NCI-H2029 (cell line): Measurements from ENCODE around the gene STAMBPL1.
"Not testable (repeated sequence)": the region's sequence is repeated elsewhere in the genome, so short reads cannot be mapped to it uniquely, and the experiment has no call there.

Source experiments
- DNase-seq: peaks from one replicate; lab custom pipeline; 2025; lab: John Stamatoyannopoulos, UW

Gene STAMBPL1

DNA sequence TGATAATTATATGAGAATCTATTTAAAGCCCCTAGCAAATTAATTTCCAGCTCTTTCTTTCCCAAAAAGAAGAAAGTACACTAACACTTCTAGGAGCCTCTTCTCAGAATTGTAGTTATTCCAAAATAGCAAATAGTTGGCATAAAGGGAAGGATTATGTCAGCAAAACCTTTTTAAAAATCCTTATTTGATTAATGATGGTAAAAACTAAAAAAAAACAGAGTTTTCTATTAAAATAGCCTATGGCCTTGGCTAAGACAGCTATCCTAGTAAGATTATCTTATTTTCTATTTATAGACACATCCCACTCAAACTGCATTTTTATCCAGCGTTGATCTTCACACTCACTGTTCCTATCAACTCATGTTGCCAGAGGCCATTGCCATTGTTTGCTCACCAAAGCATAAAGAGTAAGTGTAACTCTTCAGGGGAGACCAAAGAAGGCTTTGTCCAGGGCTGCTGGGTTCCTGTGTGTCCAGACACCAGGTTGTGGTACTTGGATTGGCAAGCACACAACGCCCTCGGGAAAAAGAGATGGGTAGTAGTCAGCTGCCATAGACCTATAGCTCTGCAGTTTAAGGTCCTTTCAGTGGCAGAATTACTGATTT is 41.0 kb downstream of the STAMBPL1 start:
- DNase-seq: no peak

DNA sequence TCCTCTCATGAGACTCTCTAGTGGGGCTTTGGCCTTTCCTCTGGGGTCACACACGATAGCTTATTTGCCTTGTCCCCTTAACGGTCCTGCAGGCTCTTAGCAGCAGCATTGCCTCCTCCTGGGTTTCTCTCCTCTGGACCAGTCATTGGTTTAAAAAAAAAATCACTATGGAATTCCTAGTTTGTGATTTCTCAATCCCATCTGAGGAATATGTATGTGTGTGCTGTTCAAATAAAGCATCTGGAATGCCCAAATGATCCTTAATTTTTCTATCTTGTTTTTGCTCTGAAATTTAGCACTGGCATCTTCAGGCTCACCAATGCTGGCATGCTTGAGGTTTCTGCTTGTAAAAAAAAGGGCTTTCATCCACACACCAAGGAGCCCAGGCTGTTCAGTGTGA is 42.0 kb downstream of the STAMBPL1 start:
- DNase-seq: no peak

DNA sequence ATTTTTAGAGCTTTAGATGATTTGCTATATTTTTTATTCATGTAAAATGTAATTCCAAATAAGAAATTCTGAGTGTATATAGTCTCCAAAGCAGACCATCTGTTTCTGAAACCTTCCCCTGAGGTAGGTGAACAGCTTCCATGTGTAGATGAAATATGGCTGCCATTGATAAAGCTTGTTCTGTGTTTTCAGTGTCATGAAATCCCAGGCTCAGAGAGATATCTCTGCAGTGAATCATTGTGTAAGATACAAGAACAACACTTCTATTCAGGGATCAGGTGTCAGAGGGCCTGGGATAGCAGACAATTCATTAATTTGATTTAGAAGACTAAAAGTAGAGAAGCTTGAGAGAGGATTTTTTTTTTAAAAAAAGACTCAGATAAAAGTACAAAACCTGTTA is 43.5 kb downstream of the STAMBPL1 start:
- DNase-seq: no peak

DNA sequence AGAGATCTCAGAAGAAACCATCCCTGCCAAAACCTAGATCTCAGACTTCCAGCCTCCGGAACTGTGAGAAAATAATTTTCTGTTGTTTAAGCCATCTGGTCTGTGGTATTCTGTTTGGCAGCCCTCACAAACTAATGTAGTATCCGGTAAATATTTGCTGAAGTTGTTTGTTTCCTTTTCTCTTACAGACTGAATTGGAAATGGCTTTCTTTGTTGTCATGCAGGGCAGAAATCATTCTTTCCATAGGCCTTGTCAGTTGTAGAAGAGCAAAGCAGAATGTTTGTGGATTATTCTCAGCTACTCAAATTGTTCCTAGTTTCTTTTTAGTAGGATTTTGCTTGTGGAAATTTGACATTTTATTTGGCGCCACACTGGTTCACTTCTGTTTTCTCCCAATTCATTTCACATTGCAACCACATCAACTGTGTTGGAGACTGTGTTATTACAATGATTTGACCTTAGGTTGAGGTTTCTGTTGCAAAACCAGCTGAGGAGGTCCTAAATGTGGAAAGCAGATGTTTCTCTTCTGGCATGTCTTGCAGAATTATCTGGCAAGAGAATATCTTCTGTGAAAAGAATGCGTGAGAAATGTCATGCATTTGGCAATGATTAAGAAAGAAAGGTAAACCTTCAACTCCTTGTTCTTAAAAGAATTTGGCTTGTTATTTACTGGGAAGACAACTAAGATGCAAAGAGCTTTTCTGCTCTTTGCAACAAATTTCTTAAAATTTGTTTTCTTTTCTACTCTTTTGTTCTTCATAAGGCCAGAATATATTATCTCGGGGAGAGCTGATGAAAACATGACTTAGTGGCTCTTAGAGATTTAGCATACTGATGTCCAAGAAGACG is 46.7 kb downstream of the STAMBPL1 start:
- peak; percentile 11 for DNase-seq

DNA sequence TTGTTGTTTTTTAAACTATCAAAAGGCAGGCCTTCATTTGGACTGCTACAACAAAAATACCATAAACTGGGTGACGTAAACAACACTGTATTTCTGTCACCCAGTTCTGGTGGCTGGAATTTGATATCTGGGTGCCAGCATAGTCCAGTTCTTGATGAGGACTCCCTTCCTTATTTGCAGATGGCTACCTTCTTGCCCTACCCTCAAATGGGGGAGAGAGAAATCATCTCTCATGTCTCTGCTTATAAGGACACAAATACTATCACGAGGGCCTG is 47.3 kb downstream of the STAMBPL1 start:
- no peak for DNase-seq

DNA sequence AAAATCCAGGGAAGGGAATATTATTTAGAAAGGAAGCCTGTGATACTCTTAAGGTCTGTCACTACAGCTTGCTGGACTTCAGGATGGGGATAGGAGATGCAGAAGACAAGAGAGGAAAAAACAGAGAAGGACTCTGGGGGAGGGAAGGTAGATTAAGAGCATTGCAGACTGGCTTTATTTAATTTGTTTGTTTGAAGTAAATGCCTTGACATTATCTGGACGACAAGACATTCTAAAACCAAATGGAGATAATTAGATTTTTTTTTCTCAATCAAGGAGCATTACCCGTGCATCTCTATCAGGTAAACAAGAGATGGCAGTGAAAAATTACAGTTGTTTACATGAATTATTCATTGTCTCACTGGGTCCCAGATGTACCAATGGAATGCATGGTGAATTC is 48.2 kb downstream of the STAMBPL1 start:
- DNase-seq: no peak

DNA sequence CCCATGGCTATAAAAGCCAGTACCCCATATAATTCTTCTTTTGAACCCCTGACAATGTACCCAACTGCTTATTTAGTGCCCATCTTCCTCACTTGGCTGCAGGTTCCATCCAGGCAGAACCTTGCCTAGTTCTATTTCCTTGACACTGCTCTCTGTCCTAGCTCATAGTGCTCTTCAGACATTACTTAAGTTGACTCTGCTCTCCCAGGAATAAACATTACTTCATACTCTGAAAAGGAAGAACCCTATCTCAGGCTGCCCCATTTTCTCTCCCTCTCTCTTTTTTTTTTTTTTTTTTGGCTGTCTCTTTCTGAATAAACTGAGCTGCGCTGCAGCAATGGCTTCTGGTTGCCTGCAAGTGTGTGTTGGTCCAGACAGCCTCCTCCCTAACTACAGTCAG is 51.5 kb downstream of the STAMBPL1 start:
- DNase-seq: no peak

DNA sequence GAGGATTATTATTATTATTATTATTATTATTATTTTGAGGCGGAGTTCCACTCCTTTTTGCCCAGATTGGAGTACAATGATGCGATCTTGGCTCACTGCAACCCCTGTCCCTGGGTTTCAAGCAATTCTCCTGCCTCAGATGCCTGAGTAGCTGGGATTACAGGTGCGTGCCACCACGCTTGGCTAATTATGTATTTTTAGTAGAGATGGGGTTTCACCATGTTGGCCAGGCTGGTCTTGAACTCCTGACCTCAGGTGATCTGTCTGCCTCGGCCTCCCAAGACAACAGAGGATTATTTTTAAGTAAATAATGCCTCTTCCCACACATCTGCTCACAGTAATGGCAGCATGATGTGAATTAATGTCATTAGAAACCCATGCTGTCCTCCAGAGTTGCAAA is 52.0 kb downstream of the STAMBPL1 start:
- DNase-seq: not testable (repeated sequence)

DNA sequence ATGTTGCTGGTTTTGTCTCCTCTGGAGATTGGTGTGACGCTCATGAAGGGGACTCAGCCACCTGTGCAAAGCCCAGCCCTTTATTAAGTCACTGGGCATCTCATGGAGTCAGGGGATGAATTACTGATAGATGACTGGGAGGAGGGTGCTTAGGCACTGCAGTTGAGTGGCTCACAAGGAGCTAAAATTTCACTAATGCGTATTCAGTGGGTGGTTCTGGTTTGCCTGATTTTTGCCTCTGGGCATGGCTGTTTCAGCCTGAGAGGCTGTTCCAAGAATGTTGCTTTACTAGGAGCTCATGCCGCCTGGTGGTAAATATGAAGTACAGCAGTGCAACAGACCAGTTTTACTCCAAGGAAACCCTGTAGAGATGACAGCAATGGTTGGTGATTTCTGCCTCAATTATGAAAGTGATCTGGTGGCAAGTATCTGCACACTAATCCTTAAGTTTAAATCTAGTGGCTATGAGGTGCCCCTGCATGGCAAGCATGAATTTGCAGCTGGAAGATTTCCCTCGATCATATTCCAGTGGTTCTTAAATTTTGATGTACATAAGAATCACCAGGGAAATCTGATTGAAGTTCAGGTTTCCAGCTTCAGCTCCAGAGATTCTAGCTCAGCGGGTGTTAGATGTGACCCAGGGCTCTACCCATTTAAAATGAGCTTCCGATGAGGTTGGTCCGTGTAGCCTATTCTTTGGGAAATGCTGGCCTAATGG is 52.7 kb downstream of the STAMBPL1 start:
- DNase-seq: peak; percentile 55

DNA sequence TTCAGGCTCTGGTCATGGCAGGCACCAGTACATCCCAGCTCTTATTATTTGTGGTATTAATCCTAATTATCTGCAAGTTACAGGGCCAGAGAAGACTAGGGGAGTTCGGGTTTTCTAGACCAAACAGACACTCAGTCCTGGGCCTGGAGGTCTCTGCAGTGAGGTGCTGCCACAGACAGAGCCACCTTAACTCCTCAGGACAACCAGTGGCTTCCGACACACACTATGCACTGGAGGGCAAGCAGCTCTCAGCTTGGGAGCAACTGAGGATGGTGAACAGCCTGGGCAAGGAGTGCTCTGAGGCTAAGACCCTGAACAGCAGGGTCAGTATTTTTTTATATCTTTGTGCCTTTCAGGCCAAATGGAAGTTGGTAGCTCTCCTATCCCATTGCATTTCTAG is 53.5 kb downstream of the STAMBPL1 start:
- DNase-seq: no peak

DNA sequence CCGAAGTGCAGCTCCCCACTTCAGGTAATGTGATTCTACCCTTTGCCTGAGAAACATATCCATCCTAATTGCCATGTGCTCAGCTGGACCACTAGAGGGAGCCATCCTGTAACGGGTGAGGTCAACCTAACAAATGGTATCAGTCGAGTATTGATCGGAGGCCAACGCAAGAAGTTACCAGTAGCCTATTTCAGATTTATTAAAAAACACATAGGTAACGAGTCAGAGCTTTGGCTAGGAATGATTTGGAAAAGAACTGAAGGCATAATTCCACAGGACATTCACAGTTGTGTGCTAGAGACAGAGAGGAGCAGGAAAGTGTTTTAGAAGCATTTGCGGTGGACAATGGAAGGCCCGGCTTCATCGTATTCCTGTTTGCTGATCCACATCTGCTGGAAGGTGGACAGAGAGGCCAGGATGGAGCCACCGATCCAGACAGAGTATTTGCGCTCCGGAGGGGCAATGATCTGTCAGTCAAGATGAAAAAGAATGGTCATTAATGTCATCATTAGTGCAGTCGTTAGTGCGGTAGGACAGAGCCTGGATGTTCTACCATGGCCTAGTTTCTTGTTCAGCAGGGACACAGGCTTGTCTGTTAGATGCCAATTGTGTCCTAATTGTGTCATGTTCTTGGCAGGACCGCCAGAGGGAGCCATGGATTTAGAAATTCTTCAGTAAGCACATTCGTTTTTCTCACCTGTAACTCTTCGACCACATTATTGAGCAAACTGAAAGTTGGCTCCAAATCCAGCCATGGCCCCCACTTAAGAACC is 55.0 kb downstream of the STAMBPL1 start:
- DNase-seq: peak; percentile 46

DNA sequence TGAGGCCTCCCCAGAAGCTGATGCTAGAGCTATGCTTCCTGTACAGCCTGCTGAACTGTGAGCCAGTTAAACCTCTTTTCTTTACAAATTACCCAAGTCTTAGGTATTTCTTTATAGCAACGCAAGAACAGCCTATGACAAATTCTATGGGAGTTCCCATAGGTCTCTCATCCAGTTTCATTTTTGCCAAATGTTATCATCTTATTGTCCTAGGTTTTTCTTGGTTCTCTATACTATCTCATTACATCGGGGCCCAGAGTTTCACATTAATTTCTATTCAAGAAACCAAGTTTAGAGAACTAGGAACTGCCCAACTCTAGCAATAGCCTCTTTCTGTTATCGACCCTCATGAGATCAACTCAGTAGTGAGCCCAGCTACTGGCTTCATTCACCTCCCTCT is 56.6 kb downstream of the STAMBPL1 start:
- no peak for DNase-seq

DNA sequence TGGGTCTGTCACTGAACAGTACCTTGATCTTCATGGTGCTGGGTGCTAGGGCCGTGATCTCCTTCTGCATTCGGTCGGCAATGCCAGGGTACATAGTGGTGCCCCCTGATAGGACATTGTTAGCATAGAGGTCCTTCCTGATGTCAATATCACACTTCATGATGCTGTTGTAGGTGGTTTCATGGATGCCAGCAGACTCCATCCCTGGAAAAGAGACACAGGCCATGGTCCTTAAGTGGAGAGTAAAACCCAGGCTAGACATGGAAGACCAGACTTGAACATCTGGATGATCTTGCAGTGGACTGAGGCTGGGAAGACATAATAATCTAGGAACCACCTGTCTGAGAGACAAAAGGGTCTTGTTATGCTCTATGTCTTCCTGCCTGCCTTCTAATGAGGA is 58.0 kb downstream of the STAMBPL1 start:
- no peak for DNase-seq

DNA sequence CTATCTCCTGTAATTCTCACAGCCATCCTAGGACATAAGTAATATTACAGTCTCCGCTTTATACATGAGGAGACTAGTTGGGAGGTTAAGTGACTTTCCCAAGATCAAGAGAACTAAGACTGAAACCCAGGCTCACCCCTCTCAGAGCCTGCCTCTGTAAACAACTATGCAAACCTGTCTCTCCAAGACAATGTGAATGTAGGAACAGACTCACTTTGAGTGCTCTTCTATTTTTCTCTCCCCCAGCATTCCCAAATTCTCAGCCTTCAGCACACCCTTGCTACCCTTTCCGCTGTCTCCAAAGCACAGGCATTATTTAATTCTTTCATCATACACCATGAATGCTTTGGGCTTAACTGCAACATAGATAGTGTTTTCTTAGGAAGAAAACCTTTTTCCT is 58.9 kb downstream of the STAMBPL1 start:
- DNase-seq: no peak

DNA sequence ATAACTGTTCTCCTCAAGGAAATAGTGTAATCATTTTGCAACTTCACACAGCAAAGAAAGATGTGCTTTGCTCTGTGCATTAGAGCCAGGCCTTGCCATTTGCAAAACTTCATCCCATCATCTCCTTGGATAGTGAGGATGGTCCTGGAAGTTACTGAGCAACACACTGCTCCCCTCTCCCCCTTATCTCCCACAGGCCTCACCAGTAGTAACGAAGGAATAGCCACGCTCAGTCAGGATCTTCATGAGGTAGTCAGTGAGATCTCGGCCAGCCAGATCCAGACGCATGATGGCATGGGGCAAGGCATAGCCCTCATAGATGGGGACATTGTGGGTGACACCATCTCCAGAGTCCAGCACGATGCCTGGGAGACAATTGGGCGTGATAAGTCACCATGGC is 61.0 kb downstream of the STAMBPL1 start:
- no peak for DNase-seq

DNA sequence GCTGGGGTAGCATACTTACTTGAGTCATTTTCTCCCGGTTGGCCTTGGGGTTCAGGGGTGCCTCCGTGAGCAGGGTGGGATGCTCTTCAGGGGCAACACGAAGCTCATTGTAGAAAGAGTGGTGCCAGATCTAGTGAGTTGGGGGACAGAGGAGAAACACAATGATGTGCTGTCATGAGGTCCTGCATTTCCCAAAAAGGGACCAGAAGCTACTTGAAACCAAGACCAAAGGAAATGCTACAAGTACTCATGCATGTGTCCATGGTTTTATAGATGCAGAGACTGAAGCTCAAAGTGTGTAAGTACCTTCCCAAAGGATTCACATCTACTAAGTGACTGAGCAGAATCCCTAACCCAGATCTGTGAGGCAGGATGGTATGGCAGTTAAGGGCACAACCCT is 63.7 kb downstream of the STAMBPL1 start:
- DNase-seq: no peak

DNA sequence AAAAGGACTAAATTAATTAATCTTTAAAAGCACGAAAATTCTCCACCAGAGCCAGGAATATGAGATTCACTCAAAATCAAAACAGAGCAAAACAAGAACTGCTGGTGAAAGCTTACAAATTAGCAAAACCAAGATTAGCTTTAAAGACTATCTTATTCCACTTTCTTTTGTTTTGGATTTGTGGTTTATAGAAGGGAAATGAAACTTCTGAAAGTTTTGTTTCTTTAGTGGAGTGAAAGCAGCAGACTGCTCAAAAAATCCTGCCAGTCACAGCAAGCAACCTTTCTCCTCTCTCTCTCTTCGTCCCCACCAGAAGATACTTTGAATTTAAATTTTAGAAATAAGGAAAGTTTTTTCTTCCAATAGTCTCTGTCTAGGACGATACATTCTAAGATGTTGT is 64.8 kb downstream of the STAMBPL1 start:
- no peak for DNase-seq

DNA sequence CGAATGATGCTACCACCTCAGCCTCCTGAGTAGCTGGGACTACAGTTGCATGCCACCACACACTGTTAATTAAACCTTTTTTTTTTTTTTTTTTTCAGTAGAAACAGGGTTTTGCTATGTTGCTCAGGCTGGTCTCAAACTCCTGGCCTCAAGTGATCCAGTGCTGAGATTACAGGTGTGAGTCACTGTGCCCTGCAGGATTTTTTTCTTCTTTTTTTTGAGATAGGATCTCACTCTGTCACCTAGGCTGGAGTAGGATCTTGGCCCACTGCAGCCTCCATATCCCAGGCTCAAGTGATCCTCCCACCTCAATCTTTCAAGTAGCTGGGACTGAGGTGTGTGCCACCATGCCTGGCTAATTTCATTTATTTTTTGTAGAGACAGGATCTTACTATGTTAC is 66.2 kb downstream of the STAMBPL1 start:
- no peak for DNase-seq

DNA sequence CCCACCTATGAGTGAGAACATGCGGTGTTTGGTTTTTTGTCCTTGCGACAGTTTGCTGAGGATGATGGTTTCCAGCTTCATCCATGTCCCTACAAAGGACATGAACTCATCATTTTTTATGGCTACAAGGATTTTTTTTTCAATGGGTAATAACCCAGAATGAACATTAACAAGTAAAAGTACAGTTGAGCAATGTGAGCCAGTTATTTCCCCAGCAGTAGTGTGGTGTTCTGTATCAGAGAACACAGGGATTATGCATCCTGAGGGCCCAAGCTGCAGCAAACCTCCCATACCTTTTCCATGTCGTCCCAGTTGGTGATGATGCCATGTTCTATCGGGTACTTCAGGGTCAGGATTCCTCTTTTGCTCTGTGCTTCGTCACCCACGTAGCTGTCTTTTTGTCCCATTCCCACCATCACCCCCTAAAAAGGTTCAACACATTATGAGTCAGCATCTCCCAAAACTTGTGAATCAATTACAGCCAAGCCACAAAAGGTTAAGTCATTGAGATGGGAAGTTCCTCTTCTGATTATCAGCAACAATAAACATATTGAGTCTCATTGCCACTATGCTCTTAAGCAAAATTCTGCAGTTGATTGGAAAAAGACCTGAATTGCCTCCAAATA is 67.0 kb downstream of the STAMBPL1 start:
- DNase-seq: no peak

DNA sequence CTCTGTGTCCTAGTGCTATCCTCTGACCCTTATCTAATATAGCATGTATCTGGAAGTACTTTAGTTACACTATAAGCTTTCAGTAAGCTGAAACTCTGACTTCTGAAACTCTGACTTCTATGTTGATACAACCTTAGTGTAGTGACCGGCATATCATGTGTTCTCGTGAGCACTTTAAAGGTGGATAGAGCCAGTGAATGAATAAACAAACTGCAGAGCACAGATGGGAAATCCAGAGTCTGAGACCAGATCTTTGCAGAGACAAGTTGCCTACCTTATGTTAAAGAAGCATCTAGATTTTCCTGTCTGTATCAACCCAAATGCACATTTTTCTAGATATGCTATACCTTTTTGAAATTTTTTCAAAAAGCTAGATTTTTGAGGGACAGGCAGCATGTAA is 69.0 kb downstream of the STAMBPL1 start:
- no peak for DNase-seq

DNA sequence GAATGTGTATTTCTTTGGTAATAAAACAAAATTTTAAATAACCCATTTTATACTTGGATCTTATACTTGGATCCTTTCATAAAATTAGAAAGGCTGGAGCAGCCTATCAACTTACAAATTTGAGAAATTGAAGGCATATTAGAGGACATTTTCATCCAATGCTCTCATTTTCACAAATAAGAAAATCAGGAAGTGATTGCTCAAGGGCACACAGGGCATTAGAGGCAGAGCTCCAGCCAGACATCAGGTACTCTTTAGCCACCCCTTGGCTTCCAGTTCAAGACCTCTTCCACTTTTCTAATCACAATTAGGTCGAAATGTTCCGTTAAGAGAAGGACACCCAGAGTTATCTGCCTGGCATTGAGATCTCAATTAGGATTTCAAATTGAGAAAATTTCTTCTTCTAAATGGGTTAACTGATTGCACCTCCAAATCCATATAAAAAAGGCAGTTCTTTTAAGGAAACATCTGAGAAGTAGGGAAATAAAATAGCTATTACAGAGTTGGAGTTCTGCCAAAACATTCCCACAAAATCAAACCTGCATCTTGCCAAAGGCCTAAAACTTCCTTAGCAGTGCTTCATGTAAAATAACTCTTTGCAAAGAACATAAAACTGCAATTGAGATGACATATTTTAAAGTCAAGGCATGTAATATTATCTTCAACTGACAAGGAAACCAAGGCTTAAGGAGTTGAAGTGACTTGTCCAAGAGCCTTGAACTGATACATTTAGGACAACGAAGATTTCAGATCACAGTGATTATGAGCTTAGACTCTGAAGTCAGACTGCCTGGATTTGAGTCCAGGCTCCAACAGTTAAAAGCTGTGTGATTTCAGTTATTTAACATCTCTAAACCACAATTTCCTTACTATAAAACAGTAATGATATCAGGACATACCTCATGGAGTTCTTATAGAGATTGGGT is 70.1 kb downstream of the STAMBPL1 start:
- DNase-seq: no peak
